Bronchial epithelial cell (primary cell): ENCODE results near the gene ALPL. TPM values are rescaled to one million over a fixed set of nuclear protein-coding genes. Genes with fewer than 3 reads are reported as not detected.
A peak's percentile ranks its signal among the peaks of the same experiment; 100 is the strongest.

ENCODE experiments used
- DNase-seq: peaks from one replicate; pipeline ENCODE4 v3.0.0-alpha.2; 2010; ENCODE audit warnings: low read depth
- FAIRE-seq: peaks from 2 replicates; lab custom pipeline; 2011; peaks lifted over from hg19 to GRCh38; lab: Jason Lieb, UNC
- H3K27me3 ChIP-seq: 2 replicates; pipeline ENCODE4 v1.5.1; 2011; ENCODE audit warnings: low read length; ENCODE audit not compliant: control insufficient read depth, insufficient read depth
- H3K36me3 ChIP-seq: 2 replicates; pipeline ENCODE4 v1.5.1; 2011; ENCODE audit warnings: low read length; ENCODE audit not compliant: control insufficient read depth, insufficient read depth
- H3K4me3 ChIP-seq: 2 replicates; pipeline ENCODE4 v1.5.1; 2011; ENCODE audit warnings: mild to moderate bottlenecking, low read depth, low read length, control low read depth
- CTCF ChIP-seq: IDR thresholded peaks from 2 replicates; pipeline ENCODE4 v1.5.1; 2011; ENCODE audit warnings: mild to moderate bottlenecking, moderate library complexity, low read length, control low read depth, inconsistent platforms; ENCODE audit not compliant: insufficient read depth, severe bottlenecking
- total RNA-seq: library from RNA; depleted of rRNA; stranded (reverse); fragments of >200 nt; gene quantifications from 2 replicates; pipeline ENCODE4 v1.2.1, GENCODE V29; 2014

The ALPL gene
- total RNA-seq, 1 donor from 2014 or later: not detected

GRCh38 chr1:21537511-21537931, 28.3 kb downstream of the ALPL start:
- H3K36me3 ChIP-seq: no peaks in the 10 kb centered on the region
- TF ChIP-seq CTCF: no peak
- H3K27me3 ChIP-seq: peaks cover 6% of the 10 kb centered on the region
- FAIRE-seq (no peak), DNase-seq (no peak)
- no peak overlapping the region for H3K4me3 ChIP-seq

DNA sequence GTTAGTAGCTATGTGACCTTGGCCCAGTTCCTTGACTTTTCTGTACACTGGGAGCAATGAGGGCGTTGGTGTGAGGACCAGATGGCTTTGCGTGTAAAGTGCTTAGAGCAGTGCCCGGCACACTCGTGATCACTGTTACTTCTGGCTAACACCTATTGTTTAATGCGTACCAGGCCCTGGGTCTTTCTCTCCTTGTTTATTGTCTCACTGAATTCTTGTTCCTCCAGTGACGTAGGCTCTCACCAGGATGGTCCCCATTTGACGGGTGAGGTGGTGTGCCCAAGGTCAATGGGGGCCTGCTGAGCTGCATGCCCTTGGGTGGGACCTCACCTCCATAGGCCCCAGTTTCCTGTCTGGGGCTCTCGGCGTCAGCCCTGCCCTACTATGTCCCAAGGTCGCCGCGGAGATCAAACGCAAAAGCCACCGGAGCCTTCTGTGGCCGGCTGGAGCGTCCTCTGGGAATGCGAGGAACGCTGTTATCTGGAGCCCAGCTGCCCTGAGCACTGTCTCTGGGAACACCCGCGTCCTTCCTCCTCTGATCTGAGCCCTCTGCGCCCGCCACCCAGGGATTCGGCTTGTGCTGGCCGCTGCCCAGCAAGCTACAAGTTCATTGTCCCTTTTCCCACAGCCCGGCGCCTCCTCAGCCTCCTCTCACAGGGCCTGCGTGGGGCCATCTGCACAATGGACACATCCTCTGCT, 28.9 kb downstream of the ALPL start:
- DNase-seq (no peak), FAIRE-seq (no peak)
- H3K27me3 ChIP-seq: peaks cover 6% of the 10 kb centered on the region
- no peaks in the 10 kb centered on the region for H3K36me3 ChIP-seq
- H3K4me3 ChIP-seq: no peak overlapping the region
- TF ChIP-seq CTCF: no peak

DNA sequence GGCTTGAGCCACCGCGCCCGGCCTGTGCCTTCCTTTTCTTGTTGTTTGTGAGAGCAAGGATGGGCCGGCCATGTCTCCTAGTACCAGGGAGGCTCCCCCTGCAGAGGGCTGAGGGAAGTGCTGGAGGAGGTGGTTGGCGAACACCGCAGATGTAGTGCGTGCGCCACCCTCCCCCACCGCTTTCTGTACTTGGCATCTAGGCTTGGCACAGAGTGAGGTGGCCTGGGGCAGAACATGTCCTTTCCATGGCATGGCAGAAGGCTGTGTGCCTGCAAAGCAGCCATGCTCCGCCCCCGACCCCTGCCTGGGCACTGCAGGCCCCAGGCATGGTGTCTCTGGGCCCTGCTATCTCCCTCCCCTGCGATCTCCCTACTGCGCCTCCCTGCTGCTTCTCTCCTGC, 30.7 kb downstream of the ALPL start:
- no peak for FAIRE-seq
- DNase-seq: no peak
- H3K4me3 ChIP-seq: no peak overlapping the region

GRCh38 chr1:21541329-21541728, 32.1 kb downstream of the ALPL start:
- H3K27me3 ChIP-seq: peaks cover 6% of the 10 kb centered on the region
- no peak for DNase-seq
- no peak for FAIRE-seq
- no peak for TF ChIP-seq CTCF
- no peak overlapping the region for H3K4me3 ChIP-seq
- H3K36me3 ChIP-seq: no peaks in the 10 kb centered on the region

More for the DNA sequence above, 30.7 kb downstream of the ALPL start:
- TF ChIP-seq CTCF: peak; percentile 42
- no peaks in the 10 kb centered on the region for H3K36me3 ChIP-seq
- peaks cover 6% of the 10 kb centered on the region for H3K27me3 ChIP-seq

GRCh38 chr1:21541835-21542234, 32.6 kb downstream of the ALPL start:
- DNase-seq (no peak), FAIRE-seq (no peak)
- Histone ChIP-seq H3K4me3 (no peak overlapping the region), H3K36me3 (no peaks in the 10 kb centered on the region), H3K27me3 (peaks cover 6% of the 10 kb centered on the region)
- no peak for TF ChIP-seq CTCF

DNA sequence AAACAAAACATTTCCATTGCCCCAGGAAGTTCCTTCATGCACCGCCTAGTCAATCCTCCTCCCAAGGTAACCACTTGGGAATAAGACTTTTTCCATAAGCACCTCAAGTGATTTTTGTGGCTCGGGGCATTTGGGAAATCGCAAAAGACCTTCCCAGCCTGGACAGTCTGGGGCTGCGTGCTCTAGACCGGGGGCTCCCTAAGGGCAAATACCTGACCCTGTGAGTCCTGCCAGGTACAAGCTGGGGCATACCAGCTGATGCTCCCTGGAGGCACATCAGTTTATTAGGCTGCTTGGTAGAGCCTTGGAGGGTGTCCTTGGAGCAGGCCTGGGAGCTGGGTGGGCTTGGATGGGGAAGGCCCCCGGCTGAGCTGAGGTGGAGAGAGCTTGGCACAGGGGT, 34.4 kb downstream of the ALPL start:
- H3K27me3 ChIP-seq: peaks cover 9% of the 10 kb centered on the region
- H3K4me3 ChIP-seq: no peak overlapping the region
- no peak for TF ChIP-seq CTCF
- H3K36me3 ChIP-seq: no peaks in the 10 kb centered on the region
- no peak for DNase-seq
- FAIRE-seq: no peak
